Sigmoid colon (tissue), 4 donors: ENCODE measurements around the gene SUMO2.

ENCODE experiments used
- EP300 ChIP-seq, 4 donors: sonication (generic); formaldehyde crosslinking; IDR thresholded peaks; one replicate each; pipeline ENCODE4 v1.6.1; 2017; ENCODE audit warnings: antibody characterized with exemption in 4 of 4
- POLR2A ChIP-seq, 2 donors: fragments of 450-650 bp; IDR thresholded peaks; one replicate each; pipeline ENCODE4 v1.6.1; 2016; ENCODE audit warnings: antibody characterized with exemption in 2 of 2, mild to moderate bottlenecking in 2 of 2, moderate library complexity in 2 of 2
- POLR2AphosphoS5 ChIP-seq, 4 donors: sonication (generic); formaldehyde crosslinking; IDR thresholded peaks; one replicate each; pipeline ENCODE4 v1.6.1; 2017; ENCODE audit warnings: antibody characterized with exemption in 4 of 4
- TF ChIP-seq, protein P1 (sequence below), 4 experiments: fragments of 450-650 bp in 3 of 4; fragments of 200-600 bp in 1 of 4; IDR thresholded peaks; one replicate each; pipeline ENCODE4 v1.5.1; 2016 to 2019; ENCODE audit warnings: antibody characterized with exemption in 4 of 4, mild to moderate bottlenecking in 3 of 4, moderate library complexity in 2 of 4

DNA sequence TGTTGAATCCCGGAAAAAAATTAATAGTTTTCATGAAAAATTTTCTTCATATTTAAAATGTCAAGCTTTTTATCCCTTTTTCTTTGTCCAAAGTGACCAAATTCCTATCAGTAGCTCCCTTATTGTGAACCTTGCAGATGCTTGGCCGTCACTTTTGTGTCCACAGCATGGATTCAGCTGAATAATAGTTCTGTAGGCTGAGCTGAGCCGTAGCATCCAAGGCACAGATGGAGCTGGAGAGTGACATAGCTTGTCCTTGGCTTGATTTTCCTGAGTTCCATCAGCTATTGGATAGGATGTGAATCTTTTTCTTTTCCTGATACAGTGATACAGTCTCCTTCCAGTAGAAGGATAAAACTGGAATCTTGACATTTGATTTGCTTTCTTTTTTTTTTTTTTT lies 26.3 kb upstream of the SUMO2 start:
- no peak for TF ChIP-seq POLR2AphosphoS5 (IDR thresholded peaks at IDR 0.05)
- TF ChIP-seq, protein P1, sequence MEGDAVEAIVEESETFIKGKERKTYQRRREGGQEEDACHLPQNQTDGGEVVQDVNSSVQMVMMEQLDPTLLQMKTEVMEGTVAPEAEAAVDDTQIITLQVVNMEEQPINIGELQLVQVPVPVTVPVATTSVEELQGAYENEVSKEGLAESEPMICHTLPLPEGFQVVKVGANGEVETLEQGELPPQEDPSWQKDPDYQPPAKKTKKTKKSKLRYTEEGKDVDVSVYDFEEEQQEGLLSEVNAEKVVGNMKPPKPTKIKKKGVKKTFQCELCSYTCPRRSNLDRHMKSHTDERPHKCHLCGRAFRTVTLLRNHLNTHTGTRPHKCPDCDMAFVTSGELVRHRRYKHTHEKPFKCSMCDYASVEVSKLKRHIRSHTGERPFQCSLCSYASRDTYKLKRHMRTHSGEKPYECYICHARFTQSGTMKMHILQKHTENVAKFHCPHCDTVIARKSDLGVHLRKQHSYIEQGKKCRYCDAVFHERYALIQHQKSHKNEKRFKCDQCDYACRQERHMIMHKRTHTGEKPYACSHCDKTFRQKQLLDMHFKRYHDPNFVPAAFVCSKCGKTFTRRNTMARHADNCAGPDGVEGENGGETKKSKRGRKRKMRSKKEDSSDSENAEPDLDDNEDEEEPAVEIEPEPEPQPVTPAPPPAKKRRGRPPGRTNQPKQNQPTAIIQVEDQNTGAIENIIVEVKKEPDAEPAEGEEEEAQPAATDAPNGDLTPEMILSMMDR (IDR thresholded peaks at IDR 0.05) = no peak
- TF ChIP-seq EP300 (IDR thresholded peaks at IDR 0.05) = no peak
- TF ChIP-seq POLR2A (IDR thresholded peaks at IDR 0.05) = no peak
